Measurements from ENCODE around the gene ZNRF2. TPM values are rescaled to one million over a fixed set of nuclear protein-coding genes. Genes with fewer than 3 reads are reported as not detected.

The ZNRF2 gene
- total and polyA plus RNA-seq, 10 of the 15 experiments (the other 5 are each of a cell fraction or from before 2014, with no cell fraction given): 1.2 to 20.4 (median 9.5) TPM

- TF ChIP-seq ZNF687 (IDR thresholded peaks at IDR 0.05) (no peak), CBX5 (IDR thresholded peaks at IDR 0.05; ENCODE audit: low read depth) (no peak), ZNF274 (IDR thresholded peaks at IDR 0.05; ENCODE audit: insufficient read depth, insufficient read length) (no peak), ZBTB33 (IDR thresholded peaks at IDR 0.05) (no peak), NBN (IDR thresholded peaks at IDR 0.05) (no peak), YY1 (IDR thresholded peaks at IDR 0.05; ENCODE audit: low read depth, low read length) (no peak), MAX (IDR thresholded peaks at IDR 0.05; ENCODE audit: low read depth, low read length) (no peak)
Observed at GRCh38 chr7:30379741-30380140, 95.3 kb downstream of the ZNRF2 start (continued).

- ATAC-seq: no peak
Observed at GRCh38 chr7:30380294-30380693, 95.9 kb downstream of the ZNRF2 start.

More at GRCh38 chr7:30380294-30380693, 95.9 kb downstream of the ZNRF2 start:
- H3K4me2 ChIP-seq (ENCODE audit: control insufficient read depth, insufficient read depth): no peak overlapping the region
- RAD21 ChIA-PET (ENCODE audit: unreplicated experiment): no interaction called here
- in situ Hi-C loops (cut with MboI): no loop called here
- no peaks in the 10 kb centered on the region for H3K36me3 ChIP-seq (ENCODE audit: control insufficient read depth in 2 of 2, insufficient read depth in 2 of 2, low read length in 1 of 2)
- no peaks in the 10 kb centered on the region for H3K79me2 ChIP-seq (ENCODE audit: control insufficient read depth, insufficient read depth, low read length)
- TF ChIP-seq PBX3 (IDR thresholded peaks at IDR 0.05; ENCODE audit: insufficient replicate concordance, low read depth, low read length) (no peak), E4F1 (IDR thresholded peaks at IDR 0.05; ENCODE audit: borderline replicate concordance, partially characterized antibody) (no peak), PKNOX1 (IDR thresholded peaks at IDR 0.05) (no peak)
- no TSS peak for BruUV-seq (replicated peaks)
- 97% methylated on average over 2 of the region's 2 CpGs for WGBS (ENCODE audit: insufficient coverage, insufficient replicate concordance, low lambda C conversion rate, missing lambda C conversion rate)
- no peaks in the 10 kb centered on the region for H3K27me3 ChIP-seq (replicated peaks in 1 of 2; ENCODE audit: control insufficient read depth in 2 of 2, insufficient read depth in 2 of 2, low read length in 1 of 2)
- H3K9ac ChIP-seq (ENCODE audit: control insufficient read depth, insufficient read depth, low read length): no peak overlapping the region
- H3K9me3 ChIP-seq (replicated peaks; ENCODE audit: control insufficient read depth, insufficient read depth, low read length): no peaks in the 10 kb centered on the region; the same call in 1 of the 3 replicates
- no peaks in the 10 kb centered on the region for H3K4me1 ChIP-seq (ENCODE audit: control insufficient read depth, insufficient read depth, low read length)
- FAIRE-seq (no peak), DNase-seq (ENCODE audit: low read depth, low spot score) (no peak)
- POLR2A ChIA-PET: no interaction called here
- CTCF ChIA-PET: no interaction called here
- no peaks in the 10 kb centered on the region for H4K20me1 ChIP-seq (ENCODE audit: control insufficient read depth, insufficient read depth)
- H3K4me3 ChIP-seq: no peak overlapping the region
- no peak overlapping the region for H2AFZ ChIP-seq (ENCODE audit: control insufficient read depth, low read depth, low read length)
- SMC1A ChIA-PET (ENCODE audit: uncharacterized antibody, unreplicated experiment): no interaction called here
- no peak overlapping the region for H3K27ac ChIP-seq (ENCODE audit: control insufficient read depth, insufficient read depth)
- intact Hi-C loops (cut with micrococcal nuclease; ENCODE audit: unreplicated experiment): no loop called here

Measured in GM12878 (cell line).